Osteocyte (in vitro differentiated cells): ENCODE results near the gene SAA4. TPM values are rescaled to one million over a fixed set of nuclear protein-coding genes. Genes with fewer than 3 reads are reported as not detected.
"Not testable (repeated sequence)": the region's sequence is repeated elsewhere in the genome, so short reads cannot be mapped to it uniquely, and the experiment has no call there.

Experiments
- DNase-seq: peaks from one replicate; pipeline ENCODE4 v3.0.0; 2021; ENCODE audit warnings: mixed read lengths; ENCODE audit not compliant: unreplicated experiment; ENCODE audit errors: extremely low spot score
- H3K27ac Mint-ChIP-seq: one replicate; pipeline ENCODE4 v1.8.0; 2021; ENCODE audit warnings: mild to moderate bottlenecking, mixed read lengths; ENCODE audit not compliant: unreplicated experiment
- H3K27me3 Mint-ChIP-seq: one replicate; pipeline ENCODE4 v1.8.0; 2021; ENCODE audit warnings: mixed read lengths; ENCODE audit not compliant: unreplicated experiment
- H3K36me3 Mint-ChIP-seq: one replicate; pipeline ENCODE4 v1.8.0; 2021; ENCODE audit warnings: mixed read lengths; ENCODE audit not compliant: unreplicated experiment
- H3K4me1 Mint-ChIP-seq: one replicate; pipeline ENCODE4 v1.8.0; 2021; ENCODE audit warnings: mixed read lengths; ENCODE audit not compliant: unreplicated experiment
- H3K4me3 Mint-ChIP-seq: one replicate; pipeline ENCODE4 v1.8.0; 2021; ENCODE audit warnings: mild to moderate bottlenecking, moderate library complexity, mixed read lengths; ENCODE audit not compliant: unreplicated experiment
- H3K9me3 Mint-ChIP-seq: one replicate; pipeline ENCODE4 v1.8.0; 2021; ENCODE audit warnings: mixed read lengths; ENCODE audit not compliant: unreplicated experiment
- CTCF ChIP-seq: fragments of 200-600 bp; sonication (generic); IDR thresholded peaks from 2 replicates; pipeline ENCODE4 v1.5.0; 2021; ENCODE audit warnings: antibody characterized with exemption, mild to moderate bottlenecking, moderate library complexity
- total RNA-seq: library from RNA; stranded (reverse); gene quantifications from 2 replicates; pipeline ENCODE4 v1.2.1, GENCODE V29; 2021

Gene SAA4
- total RNA-seq, 1 donor from 2014 or later = not detected

GRCh38 chr11:18271206-18271605 lies 34.6 kb upstream of the SAA4 start:
- Mint-ChIP-seq H3K4me1 (no peaks in the 10 kb centered on the region), H3K4me3 (no peak overlapping the region), H3K27me3 (no peaks in the 10 kb centered on the region), H3K27ac (no peak overlapping the region), H3K36me3 (peaks cover 9% of the 10 kb centered on the region), H3K9me3 (no peaks in the 10 kb centered on the region)
- TF ChIP-seq CTCF = no peak
- DNase-seq = no peak

DNA sequence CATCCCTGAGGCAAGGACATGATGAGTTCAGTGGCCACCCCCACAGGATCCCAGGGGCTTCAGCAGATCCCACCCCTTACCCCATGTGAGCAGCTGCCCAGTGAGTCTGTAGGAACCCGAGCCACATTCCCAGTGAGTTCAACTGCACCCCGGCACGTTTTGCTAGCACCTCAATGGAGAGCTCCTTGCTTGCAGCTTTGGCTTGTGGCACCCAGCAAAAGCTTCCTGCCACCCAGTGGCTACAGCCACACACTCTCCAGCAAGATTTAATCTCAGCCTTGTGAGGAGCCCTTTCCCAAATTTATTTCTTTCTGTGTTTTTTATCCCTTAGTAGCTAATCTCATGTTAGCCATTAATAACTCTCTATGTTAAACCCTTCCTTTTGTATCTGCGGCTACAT lies 33.5 kb upstream of the SAA4 start:
- Mint-ChIP-seq H3K4me1 (no peaks in the 10 kb centered on the region), H3K36me3 (peaks cover 3% of the 10 kb centered on the region), H3K4me3 (no peak overlapping the region), H3K9me3 (no peaks in the 10 kb centered on the region), H3K27me3 (no peaks in the 10 kb centered on the region), H3K27ac (no peak overlapping the region)
- no peak for DNase-seq
- TF ChIP-seq CTCF = no peak

DNA sequence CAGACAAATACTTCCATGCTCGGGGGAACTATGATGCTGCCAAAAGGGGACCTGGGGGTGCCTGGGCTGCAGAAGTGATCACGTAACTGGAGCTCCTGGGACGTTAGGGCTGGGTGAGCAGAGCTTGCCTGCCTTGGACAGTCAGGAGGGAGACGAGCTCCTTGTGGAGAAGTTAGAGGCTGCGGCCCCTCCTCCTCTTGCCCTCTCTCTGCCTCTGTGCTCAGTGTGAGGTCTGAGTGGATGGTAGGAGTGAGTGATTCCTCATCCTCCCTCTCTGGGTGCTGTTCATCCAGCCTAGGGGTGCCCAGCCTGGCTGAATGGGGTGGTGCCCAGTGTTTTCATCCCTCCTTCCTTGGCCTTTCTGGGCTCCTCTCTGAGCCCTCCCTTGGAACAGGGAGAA lies 32.6 kb upstream of the SAA4 start:
- not testable (repeated sequence) for H3K9me3 Mint-ChIP-seq, H3K27me3 Mint-ChIP-seq, H3K4me1 Mint-ChIP-seq, H3K36me3 Mint-ChIP-seq, DNase-seq, H3K27ac Mint-ChIP-seq, H3K4me3 Mint-ChIP-seq

DNA sequence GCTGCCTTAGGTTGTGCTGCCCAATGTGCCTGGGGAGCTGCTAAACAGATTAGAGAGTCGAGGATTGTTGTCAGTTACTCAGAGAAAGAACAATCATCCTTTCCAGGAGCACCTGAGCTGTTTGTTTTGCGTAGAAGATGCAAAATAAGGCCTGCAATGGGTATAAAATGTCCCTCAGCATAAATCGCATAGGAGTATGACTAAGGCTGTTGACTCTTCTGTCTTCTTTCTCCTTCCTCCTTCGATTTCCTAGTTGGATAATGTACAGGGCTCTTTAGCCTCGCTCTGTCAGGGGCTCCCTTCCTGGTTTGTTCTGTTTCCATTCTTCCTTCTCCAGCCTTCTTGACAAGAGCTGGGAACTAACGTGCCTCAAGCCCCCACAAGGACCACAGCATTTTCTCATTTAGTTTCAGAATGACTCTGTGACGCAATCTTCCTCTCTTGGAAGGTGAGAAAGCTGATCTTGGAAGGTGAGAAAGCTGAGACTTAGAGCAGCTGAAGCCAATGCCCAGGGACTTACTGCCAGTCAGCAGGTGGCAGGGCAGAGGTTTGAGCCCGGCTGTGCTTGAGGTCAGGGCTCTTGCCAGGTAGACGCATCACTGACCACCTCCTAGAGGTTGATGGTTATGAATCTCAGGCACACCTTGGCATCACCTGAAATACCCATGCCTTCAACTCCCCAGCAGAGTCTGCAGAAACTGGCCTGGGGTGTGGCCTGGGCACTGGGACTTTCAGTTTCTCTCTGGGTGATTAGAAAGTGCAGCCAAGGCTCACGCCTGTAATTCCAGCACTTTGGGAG lies 30.9 kb upstream of the SAA4 start:
- H3K9me3 Mint-ChIP-seq, H3K36me3 Mint-ChIP-seq, H3K4me3 Mint-ChIP-seq, H3K27me3 Mint-ChIP-seq, DNase-seq, H3K27ac Mint-ChIP-seq, H3K4me1 Mint-ChIP-seq: not testable (repeated sequence)

DNA sequence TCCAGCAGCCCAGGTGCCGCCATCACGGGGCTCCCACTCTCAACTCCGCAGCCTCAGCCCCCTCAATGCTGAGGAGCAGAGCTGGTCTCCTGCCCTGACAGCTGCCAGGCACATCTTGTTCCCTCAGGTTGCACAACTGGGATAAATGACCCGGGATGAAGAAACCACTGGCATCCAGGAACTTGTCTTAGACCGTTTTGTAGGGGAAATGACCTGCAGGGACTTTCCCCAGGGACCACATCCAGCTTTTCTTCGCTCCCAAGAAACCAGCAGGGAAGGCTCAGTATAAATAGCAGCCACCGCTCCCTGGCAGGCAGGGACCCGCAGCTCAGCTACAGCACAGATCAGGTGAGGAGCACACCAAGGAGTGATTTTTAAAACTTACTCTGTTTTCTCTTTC lies 29.3 kb upstream of the SAA4 start, which contains the start of gene SAA1:
TSS of gene SAA1 (plus strand) at position 316 of the 400 bp plus-strand sequence. CDS start 624 bp downstream, outside the sequence.
- Mint-ChIP-seq H3K27ac (no peak within 1 kb of the TSS), H3K4me3 (no peak within 1 kb of the TSS), H3K27me3 (no peaks in the 10 kb centered on the region), H3K4me1 (no peaks in the 10 kb centered on the region), H3K36me3 (no peaks in the 10 kb centered on the region), H3K9me3 (no peaks in the 10 kb centered on the region)
- no peak for DNase-seq
- no peak for TF ChIP-seq CTCF

DNA sequence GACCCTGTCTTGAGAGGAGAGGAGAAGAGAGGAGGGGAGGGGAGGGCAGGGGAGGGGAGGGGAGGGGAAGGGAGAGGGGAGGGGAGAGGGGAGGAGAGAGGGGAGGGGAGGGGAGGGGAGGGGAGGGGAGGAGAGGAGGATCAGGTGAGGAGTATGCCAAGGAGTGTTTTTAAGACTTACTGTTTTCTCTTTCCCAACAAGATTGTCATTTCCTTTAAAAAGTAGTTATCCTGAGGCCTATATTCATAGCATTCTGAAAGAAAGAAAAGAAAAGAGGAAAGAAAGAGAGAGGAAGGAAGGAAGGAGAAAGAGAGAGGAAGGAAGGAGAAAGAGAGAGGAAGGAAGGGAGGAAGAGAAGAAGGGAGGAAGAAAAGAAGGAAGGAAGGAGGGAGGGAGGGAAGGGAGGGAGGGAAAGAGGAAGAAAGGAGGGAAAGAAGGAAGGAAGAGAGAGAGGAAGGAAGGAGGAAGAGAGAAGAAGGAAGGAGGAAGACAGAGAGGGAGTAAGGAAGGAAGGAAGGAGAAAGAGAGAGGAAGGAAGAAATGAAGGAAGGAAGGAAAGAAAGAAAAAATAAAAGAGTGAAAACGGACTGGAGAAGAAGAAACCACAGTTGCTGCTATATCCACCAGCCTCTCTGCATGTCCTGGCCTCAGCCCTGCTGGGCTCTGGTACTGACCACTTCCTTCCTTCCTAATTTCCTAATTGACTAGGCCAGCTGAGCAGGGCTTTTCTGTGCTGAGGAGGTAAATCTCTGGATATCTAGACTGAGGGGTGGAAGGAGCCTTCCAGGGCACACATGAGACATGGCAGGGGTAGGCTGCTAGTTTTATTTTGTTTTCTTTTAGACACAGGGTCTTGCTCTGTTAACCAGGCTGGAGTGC lies 28.3 kb upstream of the SAA4 start:
- Mint-ChIP-seq H3K9me3 (no peaks in the 10 kb centered on the region), H3K4me1 (no peaks in the 10 kb centered on the region), H3K27me3 (no peaks in the 10 kb centered on the region), H3K4me3 (no peak overlapping the region), H3K36me3 (no peaks in the 10 kb centered on the region), H3K27ac (no peak overlapping the region)
- no peak for TF ChIP-seq CTCF
- no peak for DNase-seq
